Daoy (cell line): ENCODE data around the gene DYSF. TPM values are rescaled to one million over a fixed set of nuclear protein-coding genes. Genes with fewer than 3 reads are reported as not detected.
A peak's percentile ranks its signal among the peaks of the same experiment; 100 is the strongest.

Source experiments
- DNase-seq: peaks from one replicate; pipeline ENCODE4 v3.0.0-alpha.2; 2015; ENCODE audit warnings: low read depth
- total RNA-seq: library from RNA; depleted of rRNA; stranded (reverse); fragments of >200 nt; shearing (Covaris generic); gene quantifications from 2 replicates; pipeline ENCODE4 v1.2.3, GENCODE V29; 2014

Gene DYSF
- total RNA-seq, 1 experiment from 2014 or later, result 0.23 TPM

DNA sequence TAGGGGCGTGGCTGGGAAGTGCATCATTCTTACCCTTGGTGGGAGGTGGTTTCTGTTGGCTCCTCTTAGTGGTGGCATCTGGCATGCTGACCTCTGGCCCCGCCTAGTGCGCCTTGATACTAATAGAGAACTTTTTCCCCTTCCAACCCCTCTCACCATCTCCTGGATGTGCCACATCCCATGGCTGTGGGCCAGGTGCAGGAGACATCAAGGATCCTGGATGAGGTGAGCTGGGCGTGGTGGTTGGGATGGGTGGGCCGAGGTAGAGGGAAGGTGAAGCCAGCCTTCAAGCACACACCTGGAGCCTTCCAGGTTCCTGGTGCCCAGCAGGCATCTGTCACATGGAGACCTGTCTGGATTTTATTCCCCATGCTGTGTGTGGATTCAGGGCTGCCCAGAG is 149.2 kb downstream of the DYSF start:
- no peak for DNase-seq

DNA sequence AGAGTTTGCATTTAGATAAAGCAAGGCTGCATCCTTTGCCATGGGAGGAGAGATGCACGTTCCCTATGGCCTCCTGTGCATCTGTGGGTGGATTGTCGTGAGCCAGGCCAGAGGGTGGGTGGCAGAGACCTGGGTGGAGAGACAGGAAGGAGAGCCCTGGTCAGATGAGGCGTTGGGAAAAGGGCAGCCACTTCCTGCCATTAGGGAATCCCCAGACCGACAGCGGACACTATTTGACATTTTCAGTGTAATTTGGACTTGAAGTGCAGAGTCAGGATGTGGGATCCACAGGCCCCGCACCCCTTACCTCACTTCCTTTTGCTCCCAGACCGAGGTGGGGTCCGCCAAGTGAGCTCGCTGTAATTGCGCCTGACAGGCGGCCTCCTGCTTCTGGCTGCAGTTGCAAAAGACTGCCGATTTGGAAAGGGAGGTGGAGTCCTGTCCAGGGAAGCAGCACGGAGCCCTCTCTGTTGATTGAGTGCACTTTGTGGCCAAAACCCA is 150.0 kb downstream of the DYSF start:
- peak; percentile 25 for DNase-seq

DNA sequence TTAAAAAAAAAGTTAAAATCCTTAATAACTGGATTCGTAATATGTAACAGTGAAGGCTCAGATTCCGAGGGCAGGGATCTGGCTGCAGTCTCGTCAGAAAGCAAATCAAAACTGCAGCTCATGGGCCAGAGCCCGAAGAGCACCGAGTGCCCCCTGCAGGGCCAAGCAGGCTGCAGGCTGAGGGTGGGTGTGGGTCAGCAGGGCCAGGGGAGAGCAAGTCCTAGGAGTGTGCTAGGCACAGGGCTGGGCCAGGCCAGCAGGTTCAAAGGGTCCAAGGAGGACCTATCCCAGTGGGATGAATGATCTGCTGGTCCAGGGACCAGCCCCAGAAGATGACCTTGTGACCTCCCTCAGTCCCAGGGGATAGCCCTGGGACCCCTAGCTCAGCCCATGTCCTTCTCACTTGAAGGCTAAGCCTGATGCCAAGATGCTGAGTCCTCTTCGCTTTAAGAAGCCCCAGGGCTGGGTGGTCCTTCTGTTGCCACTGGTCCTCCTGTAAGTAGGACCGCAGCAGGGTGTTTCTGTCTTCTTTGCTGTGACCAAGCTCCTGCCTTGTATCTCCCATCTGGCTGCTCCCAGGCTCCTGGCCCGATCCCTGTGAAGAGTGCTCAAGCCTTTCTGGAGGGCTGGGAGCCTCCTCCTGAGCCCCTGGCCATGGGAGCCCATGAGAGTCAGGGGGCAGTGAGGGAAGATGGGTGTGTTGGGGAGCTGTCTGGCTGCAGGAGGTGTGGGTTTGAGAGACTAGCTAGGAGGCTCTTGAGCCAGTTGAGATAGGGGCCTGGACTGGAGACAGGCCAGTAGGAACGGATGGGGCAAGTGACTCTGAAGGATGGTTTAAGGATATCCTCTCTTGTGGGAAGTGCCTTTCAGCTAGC is 150.7 kb downstream of the DYSF start:
- no peak for DNase-seq

DNA sequence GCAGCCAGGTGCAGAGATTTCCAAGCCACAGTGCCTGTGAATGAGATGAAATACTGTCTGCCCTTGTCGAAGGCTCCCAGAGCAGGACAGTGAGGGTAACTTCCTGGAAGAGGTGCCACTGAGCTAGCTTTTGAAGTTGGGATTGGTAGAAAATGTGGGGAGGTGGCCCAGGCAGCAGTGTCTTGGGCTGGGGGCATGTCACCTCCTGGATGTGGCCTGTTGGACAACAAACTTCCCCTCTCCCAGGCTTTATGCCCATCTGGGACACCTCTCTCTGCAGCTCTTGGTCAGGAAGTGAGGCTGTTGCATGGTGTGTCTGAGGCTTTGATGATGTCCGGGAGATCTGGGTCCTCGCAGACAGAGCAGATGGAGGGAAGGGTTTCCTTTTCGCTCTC is 151.4 kb downstream of the DYSF start:
- no peak for DNase-seq

DNA sequence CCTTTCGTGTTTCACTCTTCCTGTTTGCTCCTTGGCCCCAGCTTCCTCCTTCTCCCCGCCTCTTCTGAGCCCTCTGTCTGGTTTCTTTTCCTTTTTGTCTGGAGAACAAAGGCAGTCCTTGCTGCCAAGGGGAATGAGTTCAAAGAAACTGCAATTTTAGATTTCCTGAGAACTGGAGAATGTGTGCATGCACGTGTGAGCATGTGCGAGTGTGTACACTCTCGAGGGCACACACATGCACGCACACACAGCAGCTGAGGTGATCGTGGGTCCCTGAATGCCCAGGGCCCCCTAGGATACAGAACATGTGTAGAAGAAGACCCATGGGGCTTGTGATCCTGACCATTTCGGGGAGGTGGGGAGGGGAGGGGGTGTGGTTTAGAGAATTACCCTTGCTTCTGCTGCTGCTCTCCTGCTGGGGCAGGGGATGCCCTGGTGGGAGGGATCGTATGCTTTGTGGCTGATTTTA is 151.8 kb downstream of the DYSF start:
- no peak for DNase-seq

DNA sequence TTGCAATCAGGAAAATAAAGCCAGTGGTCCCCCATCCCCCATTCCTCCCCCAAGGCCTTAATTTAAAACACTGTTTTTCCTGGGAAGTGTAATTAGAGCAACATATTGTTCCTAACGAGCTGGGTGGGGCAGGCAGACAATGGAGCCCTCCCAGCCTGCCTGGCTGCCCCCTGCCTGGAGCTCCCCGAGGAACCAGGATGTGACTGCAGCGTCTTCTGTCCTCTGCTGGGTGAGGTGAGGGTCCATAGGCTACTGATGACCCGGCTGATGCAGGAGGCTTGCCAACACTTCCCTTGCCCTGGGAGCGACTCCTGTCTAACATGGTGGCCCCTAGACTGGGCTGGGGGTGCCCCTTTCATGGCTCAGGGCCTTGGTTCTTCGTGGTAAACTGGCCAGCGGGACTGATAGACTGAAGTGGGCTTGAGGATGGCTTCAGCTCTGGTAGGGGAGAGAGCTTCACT is 152.4 kb downstream of the DYSF start:
- no peak for DNase-seq

DNA sequence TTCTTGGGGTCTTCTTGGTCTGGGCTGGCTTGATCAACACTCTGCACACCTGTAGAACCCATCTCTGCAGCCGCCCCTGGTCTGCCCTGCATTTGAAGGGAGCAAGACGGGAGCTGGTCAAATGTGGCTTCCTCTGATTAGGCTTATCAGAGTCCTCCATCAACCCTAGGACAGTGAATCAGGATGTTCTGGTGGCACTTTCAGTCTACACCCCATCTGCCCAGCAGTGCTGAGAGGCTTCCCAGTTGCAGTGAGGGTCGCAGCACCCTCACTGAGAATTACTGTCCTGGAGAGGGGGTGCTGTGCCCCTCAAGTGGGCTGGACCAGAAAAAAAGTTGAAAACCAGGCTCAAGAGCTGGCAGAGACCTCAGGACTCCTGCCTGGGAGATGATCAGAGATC is 152.9 kb downstream of the DYSF start:
- no peak for DNase-seq

DNA sequence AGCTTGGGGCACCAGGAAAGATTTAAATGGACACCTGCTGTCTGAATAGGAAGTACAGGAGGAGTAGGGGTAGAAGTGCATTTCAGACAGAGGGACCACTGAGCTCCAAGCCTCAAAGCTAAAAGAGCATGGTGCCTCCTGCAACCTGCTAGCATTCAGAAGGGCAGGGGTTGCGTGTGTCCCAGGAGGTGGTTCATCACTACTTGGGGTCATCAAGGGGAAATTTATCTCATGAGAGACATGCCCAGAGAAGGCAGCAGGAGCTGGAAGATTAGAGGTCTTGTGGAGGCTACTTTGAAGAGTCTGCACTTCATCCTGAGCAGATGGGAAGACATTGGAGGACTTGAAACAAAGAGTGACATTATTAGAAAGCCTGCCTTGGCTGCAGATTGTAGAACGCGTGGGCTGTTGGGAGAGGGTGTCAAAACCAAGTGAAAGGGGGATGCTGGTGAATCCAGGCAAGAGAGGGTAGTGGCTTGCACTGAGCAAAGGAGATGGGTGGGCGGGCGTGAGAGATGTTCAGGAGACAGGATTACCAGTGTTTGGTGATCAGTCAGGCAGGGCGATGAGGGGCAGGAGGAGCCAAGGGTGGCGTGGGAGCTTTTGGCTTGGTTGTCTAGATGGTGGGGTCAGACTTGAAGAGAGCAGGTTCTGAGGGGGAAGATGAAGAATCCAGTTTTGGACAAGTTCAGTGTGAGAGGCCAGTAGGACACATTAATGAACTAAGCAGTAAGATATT is 154.0 kb downstream of the DYSF start:
- no peak for DNase-seq

DNA sequence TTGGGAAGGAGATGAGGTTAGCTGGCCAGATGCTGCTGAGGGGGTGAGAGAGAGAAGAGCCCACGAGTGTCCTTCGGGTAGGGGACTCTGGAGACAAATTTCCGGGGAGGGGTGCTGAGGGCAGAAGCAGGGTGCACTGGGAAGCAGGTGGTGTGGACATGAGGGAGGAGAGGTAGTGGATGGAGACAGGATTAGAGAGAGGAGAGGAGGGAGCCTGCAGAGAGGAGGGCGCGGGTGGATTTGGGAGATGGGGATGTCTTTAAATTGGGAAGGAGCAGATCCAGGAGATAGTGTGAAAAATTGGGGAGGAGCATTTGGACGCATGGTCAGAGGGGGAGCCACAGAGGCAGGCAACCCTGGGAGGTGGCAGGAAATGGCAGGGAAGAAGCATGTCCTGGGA is 154.7 kb downstream of the DYSF start:
- DNase-seq, result no peak

DNA sequence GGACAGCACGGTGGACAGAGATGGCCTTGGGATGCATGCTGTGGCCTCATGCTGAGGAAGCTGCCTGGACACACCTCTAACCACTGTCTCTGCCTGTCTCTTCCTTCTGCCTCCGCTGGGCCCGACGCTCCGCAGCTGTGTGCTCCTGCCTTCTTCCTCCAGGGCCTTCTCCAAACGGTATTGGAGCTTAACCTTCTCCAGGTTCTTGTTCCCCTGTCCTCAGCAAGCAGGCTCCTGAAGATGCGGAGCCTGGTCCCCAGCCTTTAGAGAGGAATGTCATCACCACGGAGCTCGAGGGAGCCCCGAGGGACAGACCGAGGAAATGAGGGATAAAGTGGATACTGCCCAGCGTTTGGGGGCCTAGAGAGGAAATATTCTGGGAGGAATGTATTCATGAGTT is 155.1 kb downstream of the DYSF start:
- no peak for DNase-seq

DNA sequence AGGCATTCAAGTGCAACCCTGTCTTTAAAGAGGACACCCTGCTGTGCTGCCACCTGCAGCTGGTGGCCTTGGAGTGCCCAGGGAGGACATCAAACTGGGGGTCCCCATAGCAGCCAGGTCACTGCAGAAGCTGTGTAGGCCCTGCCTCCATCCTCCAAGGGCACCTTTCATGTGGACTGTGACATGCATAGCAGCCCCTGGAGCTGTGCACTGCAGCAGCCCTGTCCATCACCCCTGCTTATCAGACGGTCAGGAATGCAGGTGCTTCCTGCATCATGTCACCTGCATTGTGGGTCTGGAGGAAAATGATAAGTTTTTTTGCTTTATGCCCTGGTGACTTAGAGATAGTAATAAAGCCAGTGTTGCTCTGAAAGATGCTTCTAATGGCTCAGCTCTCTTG is 155.7 kb downstream of the DYSF start:
- DNase-seq, result peak; percentile 1

DNA sequence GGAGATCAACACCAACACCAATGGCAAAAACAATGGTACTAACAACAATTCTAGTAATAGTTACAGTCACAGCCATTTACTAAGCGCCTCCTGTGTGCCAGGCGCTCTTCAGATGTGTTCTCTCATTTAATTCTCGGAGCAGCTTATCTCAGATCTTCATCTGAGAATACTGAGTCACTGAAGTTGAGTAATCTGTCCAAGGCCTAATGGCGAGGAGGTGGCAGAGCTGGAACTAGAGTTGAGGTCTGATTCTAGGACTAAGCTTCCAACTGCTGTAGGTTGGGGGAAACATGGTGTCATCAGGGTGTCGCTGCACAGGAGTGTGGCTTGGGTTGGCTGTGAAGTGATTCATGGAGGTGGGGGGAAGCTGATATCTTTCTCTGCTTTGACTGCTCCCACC is 156.1 kb downstream of the DYSF start:
- DNase-seq, result no peak

DNA sequence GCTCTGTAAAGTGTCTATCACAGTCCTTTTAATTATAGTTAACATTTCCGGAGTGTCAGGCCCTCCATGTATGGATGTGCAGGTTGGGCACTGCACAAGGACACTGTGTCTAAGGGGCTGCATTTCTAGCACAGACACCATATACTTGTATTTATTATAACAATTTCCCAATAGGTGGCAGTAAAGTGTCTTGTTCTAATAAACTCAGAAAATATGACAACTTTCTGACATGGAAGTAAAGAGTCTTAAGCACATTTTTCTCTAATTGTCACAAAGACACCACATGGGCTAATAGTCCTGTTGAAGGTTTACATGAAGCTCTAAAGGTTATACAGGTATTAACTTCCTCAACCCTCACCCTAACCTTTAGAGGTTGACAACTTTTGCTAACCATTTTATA is 156.6 kb downstream of the DYSF start:
- DNase-seq, result no peak

DNA sequence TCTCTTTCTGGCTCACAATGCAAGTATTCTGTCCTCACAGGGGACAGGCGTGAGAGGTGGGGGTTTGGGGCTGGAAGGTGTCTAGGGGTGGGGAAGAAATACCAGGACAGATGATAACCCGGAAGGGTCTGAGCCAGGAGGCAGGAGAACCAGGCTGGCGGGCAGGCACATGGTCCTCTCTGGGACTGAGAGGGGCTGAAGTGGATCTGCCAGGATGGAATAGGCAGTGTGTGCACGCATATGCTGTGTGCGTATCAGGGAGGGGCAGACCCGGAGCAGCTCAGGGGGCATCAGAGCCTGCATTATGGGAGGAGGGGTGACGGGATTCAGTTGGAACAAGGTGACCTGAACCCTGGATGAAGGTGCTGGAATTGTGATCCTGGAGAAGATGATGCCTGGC is 157.3 kb downstream of the DYSF start:
- no peak for DNase-seq

DNA sequence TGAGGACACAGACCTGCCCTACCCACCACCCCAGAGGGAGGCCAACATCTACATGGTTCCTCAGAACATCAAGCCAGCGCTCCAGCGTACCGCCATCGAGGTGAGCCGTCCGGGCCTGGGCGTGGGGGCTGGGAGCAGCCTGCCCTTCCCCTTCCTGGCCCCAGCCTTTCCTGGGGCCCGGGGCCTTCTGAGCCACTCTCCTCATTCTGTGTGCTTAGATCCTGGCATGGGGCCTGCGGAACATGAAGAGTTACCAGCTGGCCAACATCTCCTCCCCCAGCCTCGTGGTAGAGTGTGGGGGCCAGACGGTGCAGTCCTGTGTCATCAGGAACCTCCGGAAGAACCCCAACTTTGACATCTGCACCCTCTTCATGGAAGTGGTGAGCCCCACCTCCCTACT is 157.9 kb downstream of the DYSF start:
- no peak for DNase-seq

DNA sequence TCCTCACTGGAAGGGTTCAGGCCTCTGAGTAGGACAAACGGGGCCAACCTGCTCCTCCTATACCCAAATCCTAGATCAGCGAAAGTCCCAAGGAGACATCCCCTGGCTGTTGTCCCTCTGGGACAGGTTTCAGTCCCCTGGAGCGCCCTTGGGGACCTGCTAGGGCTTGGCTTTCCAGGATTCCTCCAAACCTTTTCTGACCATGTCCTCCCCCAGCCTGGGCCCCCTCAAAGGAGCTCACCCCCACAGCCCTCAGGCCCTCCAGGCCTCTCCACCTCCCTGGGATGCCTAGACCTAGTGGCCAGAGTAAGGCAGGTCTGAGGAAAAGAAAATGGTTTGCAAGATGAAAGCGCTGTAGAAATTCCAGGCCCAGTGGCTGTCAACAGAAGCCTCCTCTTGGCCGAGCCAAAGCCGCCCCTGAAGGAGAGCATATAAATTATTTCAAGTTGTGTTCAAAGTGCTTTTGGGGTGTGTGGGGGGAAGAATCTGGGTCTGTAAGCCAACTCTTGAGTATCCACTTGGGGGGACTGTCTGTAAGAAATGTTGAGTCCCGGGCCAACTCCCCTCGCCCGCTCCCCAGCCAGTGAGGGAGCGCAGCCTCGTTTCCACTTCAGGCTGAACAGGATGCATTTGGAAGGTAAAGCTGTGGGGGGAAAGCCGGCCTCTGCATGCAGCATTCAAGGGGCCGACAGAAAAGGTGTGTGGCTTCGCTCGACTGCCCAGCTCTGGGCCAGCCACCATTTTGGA is 158.6 kb downstream of the DYSF start:
- no peak for DNase-seq

DNA sequence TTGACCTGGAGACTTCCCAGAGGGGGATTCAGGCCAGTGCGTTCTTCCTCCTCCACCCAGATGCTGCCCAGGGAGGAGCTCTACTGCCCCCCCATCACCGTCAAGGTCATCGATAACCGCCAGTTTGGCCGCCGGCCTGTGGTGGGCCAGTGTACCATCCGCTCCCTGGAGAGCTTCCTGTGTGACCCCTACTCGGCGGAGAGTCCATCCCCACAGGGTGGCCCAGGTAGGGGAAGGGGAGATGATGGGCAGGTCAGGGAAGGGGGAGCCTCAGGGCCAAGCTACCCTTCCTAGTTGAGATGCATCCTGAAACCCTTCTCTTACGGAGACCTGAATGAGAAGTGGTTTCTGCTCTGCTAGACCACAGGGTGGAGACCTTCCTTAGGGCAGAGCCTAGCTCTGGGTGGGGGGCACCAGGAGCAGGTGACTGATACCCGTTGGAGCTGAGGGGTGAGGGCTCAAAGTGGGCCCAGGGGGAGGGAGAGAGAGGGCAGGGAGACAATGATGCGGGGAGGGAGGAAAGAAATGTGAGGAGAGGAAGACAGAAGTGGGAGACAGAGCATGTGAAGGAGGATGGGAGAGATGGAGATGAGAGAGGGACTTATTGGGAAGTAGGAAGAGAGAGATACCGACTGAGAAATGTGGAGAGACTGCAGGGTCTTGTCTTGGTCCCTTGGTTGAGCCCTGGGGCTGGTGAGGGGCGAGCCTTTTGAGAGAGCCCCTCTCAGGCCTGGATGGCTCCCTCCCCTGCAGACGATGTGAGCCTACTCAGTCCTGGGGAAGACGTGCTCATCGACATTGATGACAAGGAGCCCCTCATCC is 159.4 kb downstream of the DYSF start:
- no peak for DNase-seq

DNA sequence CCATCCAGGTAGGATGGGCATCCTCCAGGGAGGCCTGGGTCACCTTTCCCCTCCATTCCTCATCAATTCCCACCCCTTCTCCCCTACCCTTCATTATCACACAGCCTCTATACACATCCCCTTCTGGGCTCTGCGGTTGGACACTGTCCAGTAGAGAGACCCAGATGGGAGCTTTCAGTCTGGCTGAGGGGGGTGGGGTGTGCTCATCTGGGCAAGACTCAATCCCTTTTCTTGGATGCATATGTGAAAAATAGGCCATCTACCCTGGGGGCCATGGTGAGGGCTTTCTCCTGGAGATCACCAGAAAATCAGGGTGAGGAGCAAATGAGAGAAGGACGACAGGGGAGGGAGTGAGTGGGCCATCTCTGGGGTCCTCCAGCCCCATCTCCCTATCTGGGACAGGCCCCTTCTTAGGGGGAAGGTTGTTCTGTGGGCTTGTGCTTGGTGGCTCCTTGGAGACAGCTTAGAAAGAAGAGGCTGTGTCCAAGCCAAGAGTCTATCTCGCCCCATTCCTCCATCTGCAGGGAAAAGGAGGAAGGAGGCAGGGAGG is 160.1 kb downstream of the DYSF start:
- DNase-seq, result no peak

DNA sequence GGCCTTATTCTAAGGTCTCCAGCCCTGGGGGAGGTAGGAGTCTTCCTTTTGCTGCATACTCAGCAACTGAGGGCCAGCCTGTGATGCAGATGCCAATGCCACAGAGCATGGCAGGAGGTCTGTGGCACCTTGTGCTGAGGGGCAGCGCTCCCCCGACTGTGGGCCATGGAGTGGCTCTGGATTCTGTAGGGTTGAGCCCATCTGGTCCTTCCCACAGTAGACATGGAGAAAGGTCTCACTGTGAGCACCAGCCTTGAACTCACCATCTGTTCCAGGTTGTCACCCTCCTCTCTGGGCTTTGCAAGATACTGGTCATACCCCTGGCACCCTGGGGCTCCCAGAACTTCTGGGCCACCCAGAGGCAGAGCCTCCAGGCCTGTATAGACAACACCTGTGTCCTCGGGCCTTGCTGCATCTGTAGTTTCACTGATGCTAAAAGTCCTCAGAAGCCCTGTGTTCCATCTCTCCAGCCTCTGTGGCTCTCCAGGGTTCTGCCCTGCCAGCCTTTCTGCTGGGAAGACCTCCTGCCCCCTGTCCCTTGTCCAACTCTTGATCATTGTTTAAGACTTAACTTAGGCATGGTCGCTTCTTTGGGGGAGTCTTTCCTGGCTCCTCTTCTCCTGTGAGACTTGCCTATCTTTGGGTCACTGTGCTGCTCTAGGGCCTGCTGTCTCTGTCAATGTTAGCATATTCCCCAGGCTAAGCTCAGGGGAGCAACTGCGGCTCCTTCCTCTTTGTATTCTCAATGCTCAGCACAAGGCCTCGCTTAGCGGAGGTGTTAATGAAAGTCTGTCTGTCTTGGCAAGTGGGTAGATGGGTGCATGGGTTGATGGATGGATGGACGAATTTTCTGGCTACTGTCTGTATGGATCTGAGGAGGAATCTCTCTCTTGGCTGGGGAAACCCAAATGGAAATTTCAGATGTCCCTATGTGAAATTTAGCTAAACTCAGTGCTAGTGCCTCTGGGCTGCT is 160.9 kb downstream of the DYSF start:
- no peak for DNase-seq
